ENCODE data around the gene FAT3. TPM values are rescaled to one million over a fixed set of nuclear protein-coding genes. Genes with fewer than 3 reads are reported as not detected.

The FAT3 gene
- total RNA-seq, result under 1 TPM; under 0.01 to 0.34 TPM

GRCh38 chr11:92224407-92225124, at the start of gene FAT3:
TSS of gene FAT3 (plus strand) at chr11:92224818. CDS start at chr11:92352113, 127,295 bp downstream.

All from melanocyte of skin (primary cell).